ENCODE results near the gene SLC16A7. TPM values are rescaled to one million over a fixed set of nuclear protein-coding genes. Genes with fewer than 3 reads are reported as not detected.

SLC16A7 gene
- total and polyA plus RNA-seq, 10 of the 15 experiments (the other 5 are each of a cell fraction or from before 2014, with no cell fraction given) = 1.5 to 12.9 (median 6.7) TPM

GRCh38 chr12:59735231-59735630, 139.4 kb downstream of the SLC16A7 start:
- no peaks in the 10 kb centered on the region for H3K79me2 ChIP-seq (ENCODE audit: control insufficient read depth, insufficient read depth, low read length)
- ATAC-seq = no peak
- in situ Hi-C loops (cut with MboI) = no loop called here
- H3K9ac ChIP-seq (ENCODE audit: control insufficient read depth, insufficient read depth, low read length) = no peak overlapping the region
- ChIA-PET RAD21 (ENCODE audit: unreplicated experiment) (no interaction called here), POLR2A (no interaction called here), SMC1A (ENCODE audit: uncharacterized antibody, unreplicated experiment) (interaction anchor here (0.8 kb wide), 1 partner anchor 36 kb away, joined by 3 read pairs; no protein-coding TSS in a partner anchor), CTCF (no interaction called here)
- no peak overlapping the region for H3K4me2 ChIP-seq (ENCODE audit: control insufficient read depth, insufficient read depth)
- no peak for DNase-seq (ENCODE audit: low read depth, low spot score)
- TF ChIP-seq TCF3 (IDR thresholded peaks at IDR 0.05; ENCODE audit: borderline replicate concordance, insufficient read depth, low read depth, low read length) = no peak
- no peak for TF ChIP-seq FOXM1 (IDR thresholded peaks at IDR 0.05; ENCODE audit: low read depth, low read length)
- TF ChIP-seq ZBTB40 (IDR thresholded peaks at IDR 0.05; ENCODE audit: borderline replicate concordance) = no peak
- no peak for TF ChIP-seq HCFC1 (IDR thresholded peaks at IDR 0.05; ENCODE audit: low read length)
- TF ChIP-seq IRF4 (IDR thresholded peaks at IDR 0.05; ENCODE audit: low read depth, low read length) = no peak
- no peak for TF ChIP-seq BMI1 (IDR thresholded peaks at IDR 0.05; ENCODE audit: borderline replicate concordance)
- no peak for TF ChIP-seq HDGF (IDR thresholded peaks at IDR 0.05)
- TF ChIP-seq USF2 (IDR thresholded peaks at IDR 0.05; ENCODE audit: borderline replicate concordance, low read depth, low read length) = no peak
- TF ChIP-seq EGR1 (IDR thresholded peaks at IDR 0.05; ENCODE audit: borderline replicate concordance in 1 of 2, low read depth in 2 of 2, low read length in 2 of 2) = no peak
- no peak for TF ChIP-seq E4F1 (IDR thresholded peaks at IDR 0.05; ENCODE audit: borderline replicate concordance, partially characterized antibody)
- TF ChIP-seq ESRRA (IDR thresholded peaks at IDR 0.05; ENCODE audit: low read length) = no peak
- no peak for TF ChIP-seq TCF7 (IDR thresholded peaks at IDR 0.05; ENCODE audit: borderline replicate concordance)
- TF ChIP-seq SREBF2 (IDR thresholded peaks at IDR 0.05; ENCODE audit: low read length) = no peak
- H3K4me1 ChIP-seq (ENCODE audit: control insufficient read depth, insufficient read depth, low read length) = no peaks in the 10 kb centered on the region
- H3K27ac ChIP-seq (ENCODE audit: control insufficient read depth, insufficient read depth) = no peak overlapping the region
- no peaks in the 10 kb centered on the region for H4K20me1 ChIP-seq (ENCODE audit: control insufficient read depth, insufficient read depth)
- intact Hi-C loops (cut with micrococcal nuclease; ENCODE audit: unreplicated experiment) = no loop called here
- no peaks in the 10 kb centered on the region for H3K36me3 ChIP-seq (ENCODE audit: control insufficient read depth in 2 of 2, insufficient read depth in 2 of 2, low read length in 1 of 2)
- FAIRE-seq = no peak
- no peaks in the 10 kb centered on the region for H3K9me3 ChIP-seq (replicated peaks; ENCODE audit: control insufficient read depth, insufficient read depth, low read length)
- no peak overlapping the region for H3K4me3 ChIP-seq
- 0% methylated on average over 1 of the region's 1 CpG for whole genome bisulfite sequencing (ENCODE audit: insufficient coverage, insufficient replicate concordance, low lambda C conversion rate, missing lambda C conversion rate)
- no peaks in the 10 kb centered on the region for H3K27me3 ChIP-seq (replicated peaks in 1 of 2; ENCODE audit: control insufficient read depth in 2 of 2, insufficient read depth in 2 of 2, low read length in 1 of 2)
- no peak overlapping the region for H2AFZ ChIP-seq (ENCODE audit: control insufficient read depth, low read depth, low read length)
- BruUV-seq (replicated peaks) = no TSS peak
